Mesenchymal stem cell (in vitro differentiated cells and primary cell): ENCODE data around the gene P2RY1.

Experiments used
- DNase-seq: peaks from one replicate; pipeline ENCODE4 v3.0.0-alpha.2; 2013
- H2AFZ ChIP-seq: one replicate; pipeline ENCODE4 v1.6.1; 2013; ENCODE audit warnings: low read depth, mild to moderate bottlenecking, control low read depth, inconsistent platforms, low read length, moderate library complexity
- H2AK5ac ChIP-seq: 2 replicates; pipeline ENCODE4 v1.6.1; 2013; ENCODE audit warnings: low read length, moderate library complexity, mild to moderate bottlenecking, inconsistent platforms; ENCODE audit not compliant: severe bottlenecking
- H2BK120ac ChIP-seq: one replicate; pipeline ENCODE4 v1.6.1; 2013; ENCODE audit warnings: low read depth, mild to moderate bottlenecking, inconsistent platforms, low read length, moderate library complexity
- H2BK12ac ChIP-seq, 2 experiments: one replicate each; pipeline ENCODE4 v1.6.1; 2013; ENCODE audit warnings: inconsistent platforms in 2 of 2, low read length in 2 of 2, mild to moderate bottlenecking in 2 of 2, moderate library complexity in 2 of 2, control low read depth in 1 of 2
- H2BK15ac ChIP-seq: one replicate; pipeline ENCODE4 v1.6.1; 2013; ENCODE audit warnings: mild to moderate bottlenecking, low read depth, inconsistent platforms; ENCODE audit not compliant: poor library complexity, severe bottlenecking
- H2BK5ac ChIP-seq: 2 replicates; pipeline ENCODE4 v1.6.1; 2013; ENCODE audit warnings: low read depth, mild to moderate bottlenecking, low read length, control low read depth, inconsistent platforms; ENCODE audit not compliant: poor library complexity, severe bottlenecking
- H3K14ac ChIP-seq, 2 experiments: one replicate each; pipeline ENCODE4 v1.6.1; 2013; ENCODE audit warnings: inconsistent platforms in 2 of 2, low read length in 2 of 2, control low read depth in 1 of 2, mild to moderate bottlenecking in 1 of 2, moderate library complexity in 1 of 2
- H3K18ac ChIP-seq, 2 experiments: one replicate each; pipeline ENCODE4 v1.6.1; 2013; ENCODE audit warnings: inconsistent platforms in 2 of 2, low read length in 2 of 2, control low read depth in 1 of 2, low read depth in 1 of 2, mild to moderate bottlenecking in 1 of 2
- H3K23ac ChIP-seq, 2 experiments: one replicate each; pipeline ENCODE4 v1.6.1; 2013; ENCODE audit warnings: inconsistent platforms in 2 of 2, low read length in 2 of 2, mild to moderate bottlenecking in 2 of 2, moderate library complexity in 2 of 2, control low read depth in 1 of 2
- H3K27ac ChIP-seq: 2 replicates; pipeline ENCODE4 v1.5.1; 2013; ENCODE audit warnings: mild to moderate bottlenecking, moderate library complexity, low read length, control low read depth, inconsistent platforms; ENCODE audit not compliant: poor library complexity, severe bottlenecking
- H3K27me3 ChIP-seq, 2 experiments: 2 replicates each; pipeline versions ENCODE4 v1.6.1 to v1.7.0; 2013; ENCODE audit warnings: low read length in 2 of 2, mild to moderate bottlenecking in 2 of 2, moderate library complexity in 2 of 2, control low read depth in 1 of 2, inconsistent platforms in 1 of 2; ENCODE audit not compliant: control insufficient read depth in 1 of 2, insufficient read depth in 1 of 2
- H3K36me3 ChIP-seq, 2 experiments: 2 replicates each; pipeline versions ENCODE4 v1.6.1 to v1.7.0; 2013; ENCODE audit warnings: low read length in 2 of 2, control low read depth in 1 of 2, inconsistent platforms in 1 of 2, low read depth in 1 of 2, mild to moderate bottlenecking in 1 of 2; ENCODE audit not compliant: insufficient read depth in 2 of 2, control insufficient read depth in 1 of 2
- H3K4ac ChIP-seq, 2 experiments: one replicate each; pipeline ENCODE4 v1.6.1; 2013; ENCODE audit warnings: inconsistent platforms in 2 of 2, low read length in 2 of 2, mild to moderate bottlenecking in 2 of 2, moderate library complexity in 2 of 2, control low read depth in 1 of 2, low read depth in 1 of 2
- H3K4me1 ChIP-seq: 2 replicates; pipeline ENCODE4 v1.6.1; 2013; ENCODE audit warnings: low read depth, low read length, control low read depth; ENCODE audit not compliant: control insufficient read depth, insufficient read depth
- H3K4me2 ChIP-seq: 2 replicates; pipeline ENCODE4 v1.6.1; 2013; ENCODE audit warnings: low read length, mild to moderate bottlenecking, inconsistent platforms; ENCODE audit not compliant: poor library complexity, severe bottlenecking
- H3K4me3 ChIP-seq, 2 experiments: 2 replicates each; pipeline versions ENCODE4 v1.5.1 to v1.7.0; 2013; ENCODE audit warnings: low read length in 2 of 2, mild to moderate bottlenecking in 2 of 2, control low read depth in 1 of 2, low read depth in 1 of 2; ENCODE audit not compliant: insufficient read depth in 1 of 2
- H3K79me1 ChIP-seq: replicated peaks from 2 replicates; pipeline ENCODE4 v1.6.1; 2013; ENCODE audit warnings: mild to moderate bottlenecking, control low read depth, low read length, inconsistent platforms; ENCODE audit not compliant: poor library complexity, severe bottlenecking
- H3K9ac ChIP-seq: 2 replicates; pipeline ENCODE4 v1.7.0; 2013; ENCODE audit warnings: mild to moderate bottlenecking, low read length, moderate library complexity
- H3K9me3 ChIP-seq: 2 replicates; pipeline ENCODE4 v1.7.0; 2013; ENCODE audit warnings: mild to moderate bottlenecking, low read length; ENCODE audit not compliant: control insufficient read depth
- H4K8ac ChIP-seq: one replicate; pipeline ENCODE4 v1.6.1; 2013; ENCODE audit warnings: inconsistent platforms, mild to moderate bottlenecking, low read length, moderate library complexity
- H4K91ac ChIP-seq: one replicate; pipeline ENCODE4 v1.6.1; 2013; ENCODE audit warnings: mild to moderate bottlenecking, low read length, inconsistent platforms
- WGBS: methylation state at CpG from one replicate; pipeline ENCODE4 v1.1.7; 2013; ENCODE audit warnings: mixed read lengths; 5-methylcytosine and 5-hydroxymethylcytosine counted together

Gene P2RY1

GRCh38 chr3:152832046-152832445 is 2.9 kb upstream of the P2RY1 start:
- Histone ChIP-seq H2AK5ac (no peak overlapping the region), H3K36me3 (no peaks in the 10 kb centered on the region), H2AFZ (no peak overlapping the region), H3K4me1 (peaks cover 10% of the 10 kb centered on the region), H2BK5ac (no peak overlapping the region), H3K4ac (no peak overlapping the region), H4K91ac (no peak overlapping the region), H3K18ac (no peak overlapping the region), H3K9me3 (no peaks in the 10 kb centered on the region), H3K27ac (no peak overlapping the region), H4K8ac (no peak overlapping the region), H2BK12ac (no peak overlapping the region), H3K14ac (no peak overlapping the region), H3K4me3 (no peak overlapping the region), H3K4me2 (no peak overlapping the region), H3K27me3 (peaks cover 4 to 16% of the 10 kb centered on the region in 2 experiments), H3K79me1 (no peaks in the 10 kb centered on the region), H3K23ac (no peak overlapping the region), H2BK15ac (no peak overlapping the region), H2BK120ac (no peak overlapping the region), H3K9ac (no peak overlapping the region)
- WGBS: 99% methylated on average over 11 of the region's 13 CpGs
- no peak for DNase-seq

DNA sequence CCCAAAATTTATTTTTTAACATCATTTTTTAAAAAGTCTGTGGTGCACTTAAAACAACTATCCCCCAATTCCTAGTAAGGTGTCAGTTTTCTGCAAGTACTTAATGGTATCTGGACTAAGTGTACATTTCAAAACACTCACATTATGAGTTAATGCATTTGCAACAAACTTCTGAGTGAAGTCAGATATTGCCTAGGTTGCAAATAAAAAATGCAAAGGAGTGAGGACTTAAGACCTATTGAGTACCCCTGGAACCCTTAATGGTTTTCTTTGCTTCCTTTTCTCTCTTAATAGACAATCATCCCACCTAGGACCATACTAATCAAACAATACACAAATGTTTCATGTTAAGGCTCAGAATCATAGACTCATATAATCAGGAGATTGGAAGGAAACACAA is 1.8 kb upstream of the P2RY1 start:
- Histone ChIP-seq H4K91ac (no peak overlapping the region), H2BK5ac (no peak overlapping the region), H2BK12ac (no peak overlapping the region), H4K8ac (no peak overlapping the region), H2BK120ac (no peak overlapping the region), H3K9me3 (no peaks in the 10 kb centered on the region), H3K14ac (no peak overlapping the region), H3K27ac (no peak overlapping the region), H3K23ac (no peak overlapping the region), H2AFZ (no peak overlapping the region), H3K36me3 (no peaks in the 10 kb centered on the region), H3K4me3 (no peak overlapping the region), H3K79me1 (no peaks in the 10 kb centered on the region), H3K4ac (no peak overlapping the region), H3K18ac (no peak overlapping the region), H3K9ac (no peak overlapping the region), H3K4me2 (no peak overlapping the region), H2AK5ac (no peak overlapping the region), H3K27me3 (peaks cover 4 to 20% of the 10 kb centered on the region in 2 experiments), H2BK15ac (no peak overlapping the region), H3K4me1 (peaks cover 10% of the 10 kb centered on the region)
- DNase-seq: no peak

GRCh38 chr3:152834191-152834775 is 648 bp upstream of the P2RY1 start:
- H3K23ac ChIP-seq: peak overlapping the region in 1 of 2 experiments; percentile 80
- peak overlapping the region; percentile 58 for H3K9ac ChIP-seq
- peak overlapping the region; percentile 91 for H2AFZ ChIP-seq
- H3K4me3 ChIP-seq: peak overlapping the region; percentile 69 to 84
- 14% methylated on average over 14 of the region's 17 CpGs for WGBS
- no peaks in the 10 kb centered on the region for H3K9me3 ChIP-seq
- H3K36me3 ChIP-seq: no peaks in the 10 kb centered on the region
- H3K4me2 ChIP-seq: peak overlapping the region; percentile 99
- H3K14ac ChIP-seq: peak overlapping the region in 1 of 2 experiments; percentile 71
- H2BK120ac ChIP-seq: no peak overlapping the region
- peaks cover 10% of the 10 kb centered on the region for H3K4me1 ChIP-seq
- peak overlapping the region in 1 of 2 experiments; percentile 52 for H2BK12ac ChIP-seq
- H3K27ac ChIP-seq: peak overlapping the region; percentile 9
- peak overlapping the region in 1 of 2 experiments; percentile 83 for H3K18ac ChIP-seq
- no peak overlapping the region for H2BK5ac ChIP-seq
- H2AK5ac ChIP-seq: no peak overlapping the region
- no peak for DNase-seq
- no peak overlapping the region for H2BK15ac ChIP-seq
- H3K79me1 ChIP-seq: no peaks in the 10 kb centered on the region
- no peak overlapping the region for H4K8ac ChIP-seq
- H3K4ac ChIP-seq: peak overlapping the region in 1 of 2 experiments; percentile 30
- H3K27me3 ChIP-seq: peaks cover 4 to 22% of the 10 kb centered on the region in 2 experiments
- H4K91ac ChIP-seq: no peak overlapping the region

DNA sequence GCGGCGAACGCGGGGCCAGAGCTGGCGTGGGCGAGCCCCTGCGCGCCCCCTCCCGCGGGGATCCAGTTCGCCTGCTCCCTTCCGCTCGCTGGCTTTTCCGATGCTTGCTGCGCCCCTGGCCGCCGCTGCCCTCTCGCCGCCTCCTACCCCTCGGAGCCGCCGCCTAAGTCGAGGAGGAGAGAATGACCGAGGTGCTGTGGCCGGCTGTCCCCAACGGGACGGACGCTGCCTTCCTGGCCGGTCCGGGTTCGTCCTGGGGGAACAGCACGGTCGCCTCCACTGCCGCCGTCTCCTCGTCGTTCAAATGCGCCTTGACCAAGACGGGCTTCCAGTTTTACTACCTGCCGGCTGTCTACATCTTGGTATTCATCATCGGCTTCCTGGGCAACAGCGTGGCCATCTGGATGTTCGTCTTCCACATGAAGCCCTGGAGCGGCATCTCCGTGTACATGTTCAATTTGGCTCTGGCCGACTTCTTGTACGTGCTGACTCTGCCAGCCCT is 721 bp downstream of the P2RY1 start:
- peak overlapping the region in 1 of 2 experiments; percentile 57 for H3K23ac ChIP-seq
- peak overlapping the region; percentile 82 to 83 for H3K18ac ChIP-seq
- H3K4me2 ChIP-seq: peak overlapping the region; percentile 99
- 1% methylated on average over 41 of the region's 47 CpGs for WGBS
- peak overlapping the region; percentile 34 for H2BK120ac ChIP-seq
- H3K36me3 ChIP-seq: no peaks in the 10 kb centered on the region
- H3K27me3 ChIP-seq: peaks cover 4 to 22% of the 10 kb centered on the region in 2 experiments
- peak overlapping the region; percentile 88 for H4K8ac ChIP-seq
- no peak overlapping the region for H2BK5ac ChIP-seq
- H3K9ac ChIP-seq: peak overlapping the region; percentile 58
- peaks cover 10% of the 10 kb centered on the region for H3K4me1 ChIP-seq
- H2AK5ac ChIP-seq: no peak overlapping the region
- peak overlapping the region; percentile 69 to 84 for H3K4me3 ChIP-seq
- H3K9me3 ChIP-seq: no peaks in the 10 kb centered on the region
- peak overlapping the region in 1 of 2 experiments; percentile 53 for H3K14ac ChIP-seq
- H3K79me1 ChIP-seq: no peaks in the 10 kb centered on the region
- H2BK12ac ChIP-seq: peak overlapping the region; percentile 83 to 84
- peak overlapping the region; percentile 91 for H2AFZ ChIP-seq
- H4K91ac ChIP-seq: peak overlapping the region; percentile 50
- H2BK15ac ChIP-seq: peak overlapping the region; percentile 48
- peak; percentile 51 for DNase-seq
- peak overlapping the region in 1 of 2 experiments; percentile 90 for H3K4ac ChIP-seq
- no peak overlapping the region for H3K27ac ChIP-seq
